GM04504 (cell line): Measurements from ENCODE around the gene CDK11B.
"Not testable (repeated sequence)": the region's sequence is repeated elsewhere in the genome, so short reads cannot be mapped to it uniquely, and the experiment has no call there.

Source experiments
- DNase-seq: peaks from one replicate; pipeline ENCODE4 v3.0.0-alpha.2; 2012; ENCODE audit warnings: low read depth

CDK11B gene

GRCh38 chr1:1658583-1659549 is at the start of gene CDK11B:
Gene CDK11B, minus strand, starts transcription at chr1:1659004. Its CDS starts 1,519 bp downstream, at chr1:1657485.
- peak; percentile 95 for DNase-seq

- not testable (repeated sequence) for DNase-seq
Observed at GRCh38 chr1:1707897-1708296, 49.1 kb upstream of the CDK11B start.

DNA sequence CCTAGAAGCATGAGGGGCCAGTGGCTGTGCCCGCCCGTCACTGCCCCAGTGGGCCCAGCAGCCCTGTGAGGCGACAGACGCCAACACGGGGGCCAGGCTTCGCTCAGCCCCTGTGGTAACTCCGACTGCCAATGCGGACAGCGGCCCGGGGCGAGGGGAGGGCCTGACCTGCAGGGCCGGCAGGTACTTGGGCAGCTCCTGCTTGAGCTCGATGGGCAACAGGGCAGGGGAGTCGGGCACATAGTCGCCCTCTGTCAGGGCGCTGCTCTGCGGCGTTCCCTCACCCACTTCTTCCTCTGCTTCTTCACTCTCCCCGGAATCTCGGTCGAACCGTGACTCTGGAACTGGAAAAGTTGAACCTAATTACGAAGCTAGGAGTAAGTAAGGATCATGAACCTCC is 48.4 kb upstream of the CDK11B start:
- not testable (repeated sequence) for DNase-seq

- not testable (repeated sequence) for DNase-seq
Observed at GRCh38 chr1:1705623-1706022, 46.8 kb upstream of the CDK11B start.

- not testable (repeated sequence) for DNase-seq
Observed at GRCh38 chr1:1704284-1704957, 45.6 kb upstream of the CDK11B start.

DNA sequence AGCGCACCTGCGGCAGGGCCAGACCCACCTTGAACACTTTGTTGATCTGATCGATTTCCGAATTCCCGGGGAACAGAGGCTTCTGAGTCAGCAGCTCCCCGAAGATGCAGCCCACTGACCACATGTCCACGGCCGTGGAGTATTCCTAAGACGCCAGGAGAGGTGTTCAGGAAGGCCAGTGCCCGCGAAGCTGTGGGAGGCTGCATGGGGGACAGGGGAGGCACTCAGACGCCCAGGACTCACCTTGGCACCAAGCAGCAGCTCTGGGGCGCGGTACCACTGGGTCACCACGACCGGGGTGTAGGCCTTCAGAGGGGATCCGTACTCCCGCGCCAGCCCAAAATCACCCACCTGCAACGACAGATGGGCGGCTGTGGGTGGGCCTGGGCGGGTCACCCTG is 45.0 kb upstream of the CDK11B start:
- no peak for DNase-seq

- DNase-seq: not testable (repeated sequence)
Observed at GRCh38 chr1:1702506-1702905, 43.7 kb upstream of the CDK11B start.

- not testable (repeated sequence) for DNase-seq
Observed at GRCh38 chr1:1700557-1700956, 41.8 kb upstream of the CDK11B start.

- DNase-seq: not testable (repeated sequence)
Observed at GRCh38 chr1:1700067-1700466, 41.3 kb upstream of the CDK11B start.

DNA sequence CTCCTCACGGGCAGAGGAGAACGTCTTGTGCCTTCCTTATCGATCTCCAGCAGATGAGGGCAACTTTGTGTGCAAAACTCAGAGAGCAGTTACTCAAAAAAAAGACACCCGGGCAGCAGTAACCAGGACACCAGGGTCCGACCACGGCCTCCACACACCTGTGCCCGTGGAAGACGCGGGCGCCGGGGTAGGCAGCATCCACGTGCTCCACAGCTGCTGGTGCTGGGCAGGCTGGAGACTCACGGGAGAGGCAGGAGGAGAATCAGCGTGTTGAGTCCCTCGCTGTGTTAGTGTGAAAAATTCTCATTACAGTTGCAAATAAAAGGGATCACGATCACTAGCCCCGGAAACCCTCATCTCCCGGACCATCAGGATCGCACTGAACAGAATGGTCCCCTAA is 40.3 kb upstream of the CDK11B start:
- not testable (repeated sequence) for DNase-seq

GRCh38 chr1:1697358-1698183 is 38.8 kb upstream of the CDK11B start:
- DNase-seq: not testable (repeated sequence)

- not testable (repeated sequence) for DNase-seq
Observed at GRCh38 chr1:1696431-1697357, 37.9 kb upstream of the CDK11B start.

- peak; percentile 87 for DNase-seq
Observed at GRCh38 chr1:1692714-1693647, 34.2 kb upstream of the CDK11B start, which contains the start of gene SLC35E2B. Gene SLC35E2B, minus strand, starts transcription at chr1:1692795. Its CDS starts 16,096 bp downstream, at chr1:1676699.

- DNase-seq: peak; percentile 24
Observed at GRCh38 chr1:1692324-1692713, 33.5 kb upstream of the CDK11B start.

GRCh38 chr1:1691443-1691842 is 32.6 kb upstream of the CDK11B start:
- DNase-seq: not testable (repeated sequence)

- DNase-seq: not testable (repeated sequence)
Observed at GRCh38 chr1:1689526-1689925, 30.7 kb upstream of the CDK11B start.

GRCh38 chr1:1687846-1688245 is 29.0 kb upstream of the CDK11B start:
- no peak for DNase-seq

DNA sequence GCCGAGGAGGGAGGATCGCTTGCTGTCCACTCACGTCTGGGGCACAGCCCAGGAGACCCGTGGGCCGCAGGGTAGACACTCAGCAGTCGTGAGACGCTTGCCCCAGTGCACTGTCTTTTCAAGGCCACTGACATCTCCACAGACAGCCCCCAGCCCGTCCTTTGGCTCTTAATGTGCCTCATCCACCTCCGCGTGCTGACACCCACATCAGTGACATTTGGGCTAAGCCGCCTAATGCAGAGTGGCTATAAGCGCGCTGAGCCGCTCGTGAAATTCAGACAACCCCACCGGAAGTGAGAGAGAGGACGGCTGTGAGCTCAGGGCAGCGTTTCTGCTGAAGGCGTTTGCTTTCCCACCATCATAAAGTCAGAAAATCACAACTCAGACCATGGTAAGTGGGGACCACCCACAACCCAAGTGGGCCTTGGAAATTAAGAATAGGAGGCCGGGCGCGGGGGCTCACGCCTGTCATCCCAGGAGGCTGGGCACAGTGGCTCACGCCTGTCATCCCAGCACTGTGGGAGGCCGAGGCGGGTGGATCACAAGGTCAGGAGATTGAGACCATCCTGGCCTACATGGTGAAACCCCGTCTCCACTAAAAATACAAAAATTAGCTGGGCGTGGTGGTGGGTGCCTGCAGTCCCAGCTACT is 25.4 kb upstream of the CDK11B start:
- no peak for DNase-seq
